Testis (tissue), 2 donors: ENCODE results near the gene ADCY2.

ENCODE experiments used
- CTCF ChIP-seq, 3 experiments: fragments of 450-650 bp in 2 of 3; fragments of 200-600 bp in 1 of 3; sonication (generic) in 1 of 3; IDR thresholded peaks; one replicate each; pipeline ENCODE4 v1.5.1; 2016 to 2019; ENCODE audit warnings: antibody characterized with exemption in 3 of 3, mild to moderate bottlenecking in 2 of 3, moderate library complexity in 1 of 3
- POLR2A ChIP-seq: fragments of 450-650 bp; IDR thresholded peaks from one replicate; pipeline ENCODE4 v1.6.1; 2017; ENCODE audit warnings: antibody characterized with exemption, mild to moderate bottlenecking, moderate library complexity

DNA sequence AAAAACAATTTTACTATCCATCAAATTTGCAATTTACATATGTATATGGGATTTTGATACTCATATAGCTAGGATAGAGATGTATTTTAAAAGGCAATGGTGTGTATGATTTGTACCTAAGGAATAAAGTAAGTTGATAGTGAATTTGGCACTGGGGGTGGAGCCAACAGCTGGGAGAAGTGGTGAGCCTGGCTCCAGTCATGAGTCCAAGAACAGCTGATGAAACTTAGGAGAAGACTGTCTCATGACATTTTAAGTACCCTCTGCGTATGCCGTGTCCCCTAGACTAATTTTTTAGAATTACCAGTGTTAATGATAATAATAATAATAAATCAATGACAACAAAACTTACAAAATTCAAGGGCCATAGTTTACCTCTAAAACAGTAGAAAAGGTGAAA lies 181.4 kb downstream of the ADCY2 start:
- TF ChIP-seq CTCF (IDR thresholded peaks at IDR 0.05) (no peak), POLR2A (no peak)
